Endodermal cell (in vitro differentiated cells): ENCODE data around the gene TPH2. TPM values are rescaled to one million over a fixed set of nuclear protein-coding genes. Genes with fewer than 3 reads are reported as not detected.

Experiments
- DNase-seq: peaks from one replicate; pipeline ENCODE4 v3.0.0-alpha.2; 2017
- H3K27ac ChIP-seq: 2 replicates; pipeline ENCODE4 v1.5.1; 2013; ENCODE audit warnings: mild to moderate bottlenecking, low read depth, low read length, moderate library complexity
- H3K27me3 ChIP-seq: 2 replicates; pipeline ENCODE4 v1.6.1; 2013; ENCODE audit warnings: mild to moderate bottlenecking, low read length, moderate library complexity; ENCODE audit not compliant: insufficient read depth, control insufficient read depth, poor library complexity, severe bottlenecking
- H3K36me3 ChIP-seq: 2 replicates; pipeline ENCODE4 v1.7.0; 2013; ENCODE audit warnings: mild to moderate bottlenecking, low read length, moderate library complexity; ENCODE audit not compliant: control insufficient read depth, insufficient read depth
- H3K4me1 ChIP-seq: one replicate; pipeline ENCODE4 v1.7.0; 2013; ENCODE audit warnings: low read length; ENCODE audit not compliant: control insufficient read depth, insufficient read depth
- H3K4me3 ChIP-seq: 2 replicates; pipeline ENCODE4 v1.5.1; 2013; ENCODE audit warnings: mild to moderate bottlenecking, low read length, moderate library complexity
- H3K9ac ChIP-seq: 2 replicates; pipeline ENCODE4 v1.6.1; 2013; ENCODE audit warnings: mild to moderate bottlenecking, low read length, moderate library complexity; ENCODE audit not compliant: poor library complexity, severe bottlenecking; ENCODE audit errors: extremely low read depth
- H3K9me3 ChIP-seq: 2 replicates; pipeline ENCODE4 v1.6.1; 2013; ENCODE audit warnings: mild to moderate bottlenecking, low read length, moderate library complexity; ENCODE audit not compliant: control insufficient read depth
- H3K27ac Mint-ChIP-seq: 2 replicates; pipeline ENCODE4 v1.8.0; 2020; ENCODE audit warnings: mixed read lengths
- H3K27me3 Mint-ChIP-seq: 2 replicates; pipeline ENCODE4 v1.8.0; 2021; ENCODE audit warnings: mild to moderate bottlenecking, mixed read lengths; ENCODE audit not compliant: insufficient read depth
- H3K36me3 Mint-ChIP-seq: 2 replicates; pipeline ENCODE4 v1.8.0; 2020; ENCODE audit warnings: low read depth, mixed read lengths
- H3K4me1 Mint-ChIP-seq: 2 replicates; pipeline ENCODE4 v1.8.0; 2020; ENCODE audit warnings: mixed read lengths
- H3K4me3 Mint-ChIP-seq: 2 replicates; pipeline ENCODE4 v1.8.0; 2020; ENCODE audit warnings: mild to moderate bottlenecking, moderate library complexity, mixed read lengths
- H3K9me3 Mint-ChIP-seq: 2 replicates; pipeline ENCODE4 v1.8.0; 2020; ENCODE audit warnings: mild to moderate bottlenecking, mixed read lengths
- WGBS, 2 experiments: methylation state at CpG; one replicate each; pipeline versions ENCODE4 v1.1.5 to v1.1.7; 2013; ENCODE audit warnings: missing lambda C conversion rate in 2 of 2, mixed read lengths in 1 of 2; ENCODE audit not compliant: insufficient coverage in 1 of 2, insufficient read length in 1 of 2; 5-methylcytosine and 5-hydroxymethylcytosine counted together
- total RNA-seq, 2 donors: library from RNA; stranded (reverse); fragmentation: NEBNext Ultra II Directional in 1 of 2; extraction: Animal tissue kit (Norgen Biotek cat#: 25700) in 1 of 2; gene quantifications; 2 replicates in 1 of 2; 3 replicates in 1 of 2; pipeline ENCODE4 v1.2.1, GENCODE V29; 2021
- TF ChIP-seq, protein P1 (sequence below): fragments of 200-600 bp; sonication (generic); conservative IDR thresholded peaks from 2 replicates; pipeline ENCODE4 v1.5.0; 2021; ENCODE audit warnings: antibody characterized with exemption, mild to moderate bottlenecking

TPH2 gene
- total RNA-seq, 2 donors from 2014 or later: 0.11 TPM; not detected in 1

DNA sequence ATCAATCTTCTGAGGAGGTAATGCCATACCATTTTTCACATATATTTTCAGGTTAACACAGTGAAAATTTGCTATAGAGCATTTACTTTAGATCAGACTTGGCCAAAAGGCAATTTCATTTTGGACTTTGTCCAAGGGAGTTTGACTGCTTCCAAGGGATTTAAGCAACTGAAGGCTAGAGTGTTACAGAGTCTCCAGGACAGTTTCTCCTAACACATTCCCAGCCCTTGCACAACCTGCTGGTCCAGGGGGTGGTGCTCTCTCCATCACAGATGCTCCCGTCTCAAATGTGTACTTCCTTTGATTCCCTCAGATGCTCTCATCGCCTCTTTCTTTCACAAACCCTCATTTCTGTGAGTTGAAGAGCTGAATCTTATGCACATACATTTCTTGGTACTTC lies 143.1 kb downstream of the TPH2 start:
- H3K4me1 Mint-ChIP-seq: peaks cover 5% of the 10 kb centered on the region
- no peak overlapping the region for H3K27ac ChIP-seq
- H3K36me3 ChIP-seq: no peaks in the 10 kb centered on the region
- no peaks in the 10 kb centered on the region for H3K9me3 ChIP-seq
- H3K4me3 Mint-ChIP-seq: no peak overlapping the region
- H3K9ac ChIP-seq: no peak overlapping the region
- H3K27me3 Mint-ChIP-seq: no peaks in the 10 kb centered on the region
- H3K9me3 Mint-ChIP-seq: no peaks in the 10 kb centered on the region
- no peaks in the 10 kb centered on the region for H3K4me1 ChIP-seq
- H3K27ac Mint-ChIP-seq: no peak overlapping the region
- H3K36me3 Mint-ChIP-seq: no peaks in the 10 kb centered on the region
- no peaks in the 10 kb centered on the region for H3K27me3 ChIP-seq
- 79 to 83% methylated on average over 1 to 2 of the region's 2 CpGs for WGBS, 2 experiments
- TF ChIP-seq, protein P1, sequence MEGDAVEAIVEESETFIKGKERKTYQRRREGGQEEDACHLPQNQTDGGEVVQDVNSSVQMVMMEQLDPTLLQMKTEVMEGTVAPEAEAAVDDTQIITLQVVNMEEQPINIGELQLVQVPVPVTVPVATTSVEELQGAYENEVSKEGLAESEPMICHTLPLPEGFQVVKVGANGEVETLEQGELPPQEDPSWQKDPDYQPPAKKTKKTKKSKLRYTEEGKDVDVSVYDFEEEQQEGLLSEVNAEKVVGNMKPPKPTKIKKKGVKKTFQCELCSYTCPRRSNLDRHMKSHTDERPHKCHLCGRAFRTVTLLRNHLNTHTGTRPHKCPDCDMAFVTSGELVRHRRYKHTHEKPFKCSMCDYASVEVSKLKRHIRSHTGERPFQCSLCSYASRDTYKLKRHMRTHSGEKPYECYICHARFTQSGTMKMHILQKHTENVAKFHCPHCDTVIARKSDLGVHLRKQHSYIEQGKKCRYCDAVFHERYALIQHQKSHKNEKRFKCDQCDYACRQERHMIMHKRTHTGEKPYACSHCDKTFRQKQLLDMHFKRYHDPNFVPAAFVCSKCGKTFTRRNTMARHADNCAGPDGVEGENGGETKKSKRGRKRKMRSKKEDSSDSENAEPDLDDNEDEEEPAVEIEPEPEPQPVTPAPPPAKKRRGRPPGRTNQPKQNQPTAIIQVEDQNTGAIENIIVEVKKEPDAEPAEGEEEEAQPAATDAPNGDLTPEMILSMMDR: no peak
- H3K4me3 ChIP-seq: no peak overlapping the region
- DNase-seq: no peak

Other genes starting within 250 kb of the TPH2 start
- 10 to 100 TPM; 47.6 to 51.2 TPM for gene RAB21, start 184.0 kb upstream of the TPH2 start, total RNA-seq
- 10 to 100 TPM; 34.2 to 45.6 TPM for gene TBC1D15, start 99.1 kb upstream of the TPH2 start, total RNA-seq